ENCODE results near the gene DPH1.
A peak's percentile ranks its signal among the peaks of the same experiment; 100 is the strongest.
"Not testable (repeated sequence)": the region's sequence is repeated elsewhere in the genome, so short reads cannot be mapped to it uniquely, and the experiment has no call there.

DPH1 gene

DNA sequence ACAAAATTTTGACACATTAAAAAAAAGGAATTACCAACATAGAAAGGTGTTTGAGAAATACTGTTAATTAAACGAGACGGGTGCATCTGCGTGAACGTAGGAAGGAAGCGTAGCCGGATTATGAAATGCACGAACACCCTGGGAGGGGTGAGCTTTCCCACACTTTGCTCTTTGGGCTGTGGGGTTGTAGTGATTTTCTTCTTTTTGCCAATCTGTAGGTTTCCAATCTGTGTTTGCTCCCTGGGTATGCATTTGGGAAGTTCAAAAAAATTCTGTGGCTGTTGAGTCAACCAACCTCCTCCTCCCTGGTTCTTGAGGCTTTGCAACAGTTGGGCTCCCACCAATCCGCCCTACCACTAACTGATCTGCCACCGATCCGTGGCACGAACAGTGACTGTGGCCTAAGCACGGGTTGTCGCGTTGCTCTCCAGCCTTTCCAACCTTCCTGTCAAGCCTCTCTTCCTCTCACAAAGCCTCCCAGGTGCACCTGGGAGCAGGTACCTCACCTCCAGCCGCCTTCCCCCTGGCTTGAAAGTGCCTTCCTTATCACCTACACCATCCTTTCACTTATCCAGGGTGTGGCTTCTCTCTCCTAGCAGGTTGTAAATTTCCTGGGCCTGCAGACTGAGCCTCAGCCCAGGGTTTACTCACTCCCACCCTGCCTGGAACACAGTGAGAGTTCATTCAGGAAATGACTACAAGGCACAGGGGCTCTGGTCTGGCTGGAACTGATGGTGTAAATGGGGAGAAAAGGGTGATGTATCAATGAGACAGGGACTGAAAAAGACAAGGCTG, 21.4 kb upstream of the DPH1 start:
- no peak for DNase-seq

DNA sequence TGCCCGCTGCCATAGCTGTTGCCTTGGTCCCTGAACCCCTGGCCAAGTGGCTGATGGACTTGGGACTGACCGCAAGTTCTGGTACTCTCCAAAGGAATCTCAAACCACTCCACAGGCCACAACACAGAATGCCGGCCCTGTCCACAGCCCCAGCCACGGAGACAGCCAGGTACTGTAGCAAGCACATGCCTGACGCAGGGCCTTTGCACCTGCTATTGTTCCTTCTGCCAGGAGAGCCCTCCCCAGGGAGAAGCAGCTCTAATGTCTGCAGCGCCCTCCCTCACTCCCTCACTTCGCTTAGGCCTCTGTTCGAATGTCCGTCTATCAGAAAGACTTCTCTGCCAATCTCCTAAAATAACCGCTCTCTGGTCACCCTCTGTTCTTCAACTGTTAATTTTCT, 20.2 kb upstream of the DPH1 start:
- no peak for DNase-seq

DNA sequence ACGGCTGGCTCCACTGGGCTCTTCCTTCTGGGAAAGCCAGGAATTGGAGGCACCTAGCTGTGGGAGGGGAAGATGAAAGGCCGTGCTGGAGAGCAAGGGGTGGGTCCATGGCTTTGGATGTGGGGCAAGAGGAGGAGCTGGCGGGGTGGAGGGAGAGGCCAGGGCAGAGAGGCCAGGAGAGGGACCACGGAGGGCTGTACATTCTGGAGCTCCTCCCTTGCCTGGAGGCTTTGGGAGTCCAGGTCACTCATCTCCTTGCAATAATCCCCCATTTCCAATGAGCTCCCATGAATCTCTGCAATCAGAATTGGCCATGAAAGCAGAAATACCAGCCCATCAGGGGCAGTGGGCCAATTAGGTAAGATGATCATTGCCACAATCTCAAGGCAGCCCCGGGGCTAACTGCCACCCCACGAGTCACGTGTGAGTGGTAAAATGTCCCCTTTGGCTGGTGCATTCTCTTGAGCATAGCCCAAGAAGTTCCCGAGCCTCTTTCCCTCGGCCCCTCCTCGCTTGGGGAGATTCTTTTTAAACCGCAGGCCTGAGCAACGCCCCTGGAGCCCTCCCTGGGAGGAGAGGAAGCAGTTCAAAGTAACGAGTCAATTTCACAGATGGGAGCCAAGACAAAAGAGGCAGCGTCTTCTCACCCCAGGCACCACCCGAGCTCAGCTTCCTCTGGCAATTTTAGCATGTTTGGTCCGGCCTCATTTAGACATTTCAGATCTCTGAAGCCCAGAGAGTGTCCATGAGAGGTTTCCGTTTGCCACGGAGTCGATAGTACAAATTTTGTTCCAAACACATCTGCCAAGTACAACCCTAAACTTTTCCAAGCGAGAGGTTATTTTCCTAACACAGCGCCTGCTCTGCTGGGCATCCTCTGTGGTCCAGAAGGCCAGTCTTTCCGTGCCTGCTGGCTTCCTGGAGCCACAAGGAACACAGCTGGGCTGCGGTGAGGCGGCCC, 18.3 kb upstream of the DPH1 start:
- DNase-seq, result no peak

DNA sequence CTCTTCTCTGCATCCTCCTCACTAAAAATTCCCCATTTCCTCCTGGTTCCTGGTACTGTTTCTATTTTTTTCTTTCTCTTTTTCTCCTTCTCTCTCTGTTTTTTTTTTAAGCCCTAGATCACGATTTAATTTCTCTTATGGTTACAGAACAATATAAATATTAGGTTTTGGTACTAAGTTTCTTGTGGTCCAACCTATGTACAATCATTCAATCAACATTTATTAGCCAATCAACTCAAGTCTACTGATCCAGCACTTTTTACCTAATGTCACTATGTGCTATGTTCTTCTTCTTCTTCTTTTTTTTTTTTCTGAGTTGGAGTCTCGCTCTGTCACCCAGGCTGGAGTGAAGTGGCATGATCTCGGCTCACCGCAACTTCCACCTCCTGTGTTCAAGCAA, 17.5 kb upstream of the DPH1 start:
- no peak for DNase-seq

DNA sequence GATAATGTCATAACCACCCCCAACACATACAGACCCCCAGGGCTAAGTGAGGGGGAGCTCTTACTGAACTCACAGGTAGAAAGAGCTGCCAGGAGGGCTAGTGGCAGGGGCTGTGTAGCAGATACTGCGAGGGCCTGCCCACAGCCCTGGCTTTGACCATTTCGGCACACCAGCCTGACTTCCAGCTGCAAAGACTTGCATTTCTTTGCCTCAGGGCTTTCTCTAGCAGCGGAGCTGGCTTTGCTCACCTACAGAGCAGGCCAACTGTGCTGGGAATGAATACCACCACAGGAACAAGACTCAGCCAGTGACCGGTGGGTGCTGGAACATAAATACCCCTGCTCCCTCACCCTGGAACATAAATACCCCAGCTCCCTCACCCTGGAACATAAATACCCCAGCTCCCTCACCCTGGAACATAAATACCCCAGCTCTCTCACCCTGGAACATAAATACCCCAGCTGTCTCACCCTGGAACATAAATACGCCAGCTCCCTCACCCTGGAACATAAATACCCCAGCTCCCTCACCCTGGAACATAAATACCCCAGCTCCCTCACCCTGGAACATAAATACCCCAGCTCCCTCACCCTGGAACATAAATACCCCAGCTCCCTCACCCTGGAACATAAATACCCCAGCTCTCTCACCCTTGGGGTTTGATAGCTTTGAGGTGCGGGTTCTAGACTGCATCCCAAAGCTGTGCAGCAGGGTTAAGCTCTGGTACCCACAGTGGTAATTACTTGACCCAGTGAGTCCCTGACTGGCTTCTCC, 16.5 kb upstream of the DPH1 start:
- DNase-seq, result not testable (repeated sequence)

DNA sequence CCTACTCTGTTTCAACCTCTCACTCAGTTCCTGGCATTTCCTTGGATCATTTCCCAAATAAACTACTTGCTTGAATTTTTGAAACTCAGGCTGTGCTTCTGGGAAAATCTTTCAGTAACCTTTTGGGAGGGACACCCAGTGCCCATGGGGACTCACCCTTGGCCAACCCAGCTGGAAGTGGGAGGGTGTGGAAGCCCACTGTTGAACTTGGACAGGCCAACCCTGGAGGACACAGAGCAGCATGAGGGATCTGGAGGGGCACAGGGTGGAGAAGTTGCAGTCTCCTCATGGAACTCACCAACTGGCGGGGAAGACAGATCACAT, 16.0 kb upstream of the DPH1 start:
- DNase-seq, result no peak

DNA sequence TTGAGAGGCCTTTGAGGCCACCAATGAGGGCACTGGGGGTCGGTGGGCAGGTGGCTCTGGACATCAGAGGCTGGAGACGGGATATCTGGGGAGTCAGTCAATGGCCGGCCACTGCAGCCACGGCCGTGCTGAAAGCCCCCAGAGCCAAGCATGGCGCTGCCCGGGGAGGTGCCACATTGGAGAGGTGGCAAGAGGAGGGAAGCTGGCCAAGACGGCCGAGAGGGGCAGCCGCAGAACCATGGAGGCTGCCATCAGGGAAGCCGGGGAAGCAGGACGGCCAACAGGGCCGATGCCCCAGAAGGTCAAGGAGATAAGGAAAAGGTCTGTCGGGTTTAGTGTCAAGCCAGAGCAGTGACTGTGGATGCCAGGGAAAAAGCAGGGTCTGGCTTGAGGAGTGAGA, 14.6 kb upstream of the DPH1 start:
- no peak for DNase-seq

DNA sequence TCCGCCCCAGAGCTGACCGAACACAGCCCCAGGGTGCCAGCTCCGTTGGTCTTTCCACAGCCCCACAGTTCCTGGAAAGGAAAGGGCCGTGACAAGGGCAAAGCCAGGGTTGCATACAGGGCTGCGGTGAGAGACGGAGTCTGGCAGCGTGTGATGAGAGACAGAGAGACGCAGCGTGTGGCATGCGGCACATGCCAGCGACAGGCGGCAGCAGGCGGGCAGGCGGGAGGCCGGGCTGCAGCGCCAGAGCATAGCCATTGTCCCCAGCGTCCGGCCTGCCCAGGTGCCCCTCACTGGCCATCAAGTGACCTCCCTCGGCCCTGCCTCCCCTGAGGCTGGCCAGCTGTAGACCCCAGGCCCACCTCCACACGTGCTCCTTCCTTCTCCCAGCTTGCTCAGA, 13.5 kb upstream of the DPH1 start:
- DNase-seq, result no peak

DNA sequence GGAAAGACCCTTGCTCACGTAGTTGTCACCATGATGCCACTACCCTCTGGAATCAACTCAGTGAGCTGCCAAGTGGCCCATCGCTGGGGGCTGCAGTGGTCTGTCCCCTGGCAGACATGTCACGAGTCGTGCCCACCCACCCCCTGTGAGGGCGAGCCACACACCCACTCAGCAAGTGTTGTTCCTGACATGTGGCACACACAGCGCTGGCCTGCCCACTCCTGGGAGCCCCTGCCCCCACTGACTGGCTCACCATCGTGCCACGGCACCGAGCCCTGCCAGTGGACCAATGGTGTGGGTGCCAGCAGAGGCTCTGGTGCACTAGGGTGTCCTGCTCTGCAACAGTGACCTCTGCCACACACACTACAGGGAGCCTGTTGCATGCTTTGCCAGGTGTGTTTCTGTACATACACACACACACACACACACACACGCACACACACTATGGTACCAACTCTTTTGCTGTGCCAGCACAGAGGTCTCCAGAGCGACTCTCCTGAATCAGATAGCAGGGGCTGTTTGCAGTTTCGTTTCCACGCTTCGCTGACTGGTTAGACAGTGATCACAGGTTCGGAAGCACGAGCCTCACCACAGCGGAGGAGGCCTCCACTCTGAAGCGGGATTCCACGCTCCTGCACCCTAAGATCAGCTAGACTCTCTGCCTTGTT, 12.5 kb upstream of the DPH1 start:
- DNase-seq, result no peak

DNA sequence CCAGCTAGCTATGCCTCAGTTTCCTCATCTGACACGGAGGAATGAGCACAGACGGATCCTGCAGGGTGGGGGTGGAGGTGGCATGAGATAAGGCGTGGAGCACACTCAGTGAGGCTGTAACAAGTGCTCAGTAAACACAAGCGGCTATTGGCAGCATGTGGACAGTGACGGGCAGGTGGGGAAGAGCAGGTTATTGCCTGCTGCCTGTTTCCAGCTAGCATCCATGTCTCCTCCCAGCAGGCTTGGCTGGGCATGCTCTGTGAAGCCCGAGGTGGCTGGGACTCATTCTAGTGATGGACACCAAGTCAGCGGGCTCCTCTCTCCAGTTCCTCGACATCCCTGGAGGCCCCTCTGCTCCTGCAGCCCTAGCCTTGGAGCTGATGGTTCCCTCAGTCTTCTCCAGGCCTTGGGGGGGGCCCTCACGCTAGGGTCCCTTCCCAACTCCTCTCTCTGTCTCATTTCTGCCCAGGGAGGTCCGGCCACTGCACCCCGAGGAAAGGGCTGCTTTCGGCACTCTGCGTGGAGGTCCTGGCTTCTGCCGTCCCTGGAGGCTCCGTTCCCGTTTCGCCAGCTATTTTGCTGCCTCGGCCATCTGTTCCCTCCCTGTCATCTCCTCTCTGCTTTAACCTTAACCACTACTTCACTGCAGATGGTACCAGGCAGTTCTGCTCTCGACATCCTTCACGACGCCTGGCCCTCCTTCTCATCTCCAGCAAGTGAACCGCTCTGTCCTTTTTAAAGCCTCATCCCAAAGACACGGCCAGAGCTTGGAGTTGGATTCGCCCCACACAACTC, 11.0 kb upstream of the DPH1 start:
- no peak for DNase-seq

DNA sequence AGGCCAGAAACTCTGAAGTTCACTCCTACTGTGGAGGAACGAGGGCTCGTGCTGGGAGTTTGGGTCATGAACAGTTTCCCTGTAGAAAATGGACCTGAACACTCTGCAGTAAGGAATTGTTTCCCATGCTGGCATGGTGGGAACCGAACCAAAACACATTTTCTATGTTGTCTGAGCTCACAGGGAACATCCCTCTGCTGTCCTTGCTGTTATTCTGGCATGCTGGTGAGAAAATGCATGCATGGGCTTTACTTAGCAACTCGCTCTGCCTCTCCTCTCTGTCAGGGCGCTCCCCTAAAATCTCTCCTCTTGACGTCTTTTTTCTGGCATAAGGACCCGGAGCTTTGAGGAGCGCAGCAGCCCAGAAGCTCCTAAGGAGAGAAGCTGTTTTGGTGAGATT, 10.2 kb upstream of the DPH1 start:
- no peak for DNase-seq

DNA sequence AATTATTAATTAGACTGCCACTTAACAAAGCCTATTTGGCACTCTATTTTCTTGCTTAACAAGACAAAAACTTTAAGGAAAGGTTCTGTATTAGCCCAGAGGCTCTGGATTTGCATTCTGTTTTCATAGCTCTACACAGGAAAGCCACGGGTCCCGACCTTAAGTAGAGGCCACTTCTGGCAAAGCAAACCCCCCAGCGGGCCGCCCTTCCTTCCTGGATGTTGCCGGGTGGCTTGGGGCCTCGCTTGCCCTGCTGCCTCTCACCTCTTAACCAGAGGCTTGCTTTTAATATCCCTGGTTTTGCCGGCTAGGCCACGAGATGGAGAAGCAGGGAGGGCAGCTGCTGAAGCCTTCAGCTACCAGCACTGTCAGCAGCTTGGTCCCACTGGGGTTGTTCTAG, 9.2 kb upstream of the DPH1 start:
- DNase-seq, result no peak

DNA sequence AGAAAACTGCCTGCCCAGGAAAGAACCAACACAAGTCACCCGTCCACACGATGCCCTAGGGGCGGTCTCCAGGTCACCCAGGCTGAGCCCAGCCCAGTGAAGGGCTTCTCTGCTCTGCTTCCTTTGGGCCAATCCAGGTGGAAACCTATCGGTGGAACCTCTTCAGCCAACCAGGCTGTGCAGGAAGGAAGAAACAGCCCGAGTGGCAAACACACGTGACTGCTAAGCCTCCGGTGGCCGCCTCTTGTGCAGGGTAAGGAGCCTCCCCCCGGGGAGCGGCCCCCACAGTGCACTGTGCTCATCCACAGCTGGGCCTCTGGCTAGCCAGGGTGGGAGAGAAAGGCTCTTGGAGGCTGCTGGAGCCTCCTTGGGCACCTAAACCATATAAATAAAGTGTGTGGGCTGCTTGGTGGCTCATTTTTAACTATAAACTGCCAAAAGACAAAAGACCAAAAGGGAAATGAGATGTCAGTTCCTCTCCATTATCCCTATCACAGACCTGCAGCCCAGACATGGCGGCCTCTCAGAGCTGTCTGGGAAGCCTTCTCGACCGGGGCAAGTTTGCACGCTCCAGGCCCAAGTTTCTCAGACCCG, 7.2 kb upstream of the DPH1 start:
- no peak for DNase-seq

DNA sequence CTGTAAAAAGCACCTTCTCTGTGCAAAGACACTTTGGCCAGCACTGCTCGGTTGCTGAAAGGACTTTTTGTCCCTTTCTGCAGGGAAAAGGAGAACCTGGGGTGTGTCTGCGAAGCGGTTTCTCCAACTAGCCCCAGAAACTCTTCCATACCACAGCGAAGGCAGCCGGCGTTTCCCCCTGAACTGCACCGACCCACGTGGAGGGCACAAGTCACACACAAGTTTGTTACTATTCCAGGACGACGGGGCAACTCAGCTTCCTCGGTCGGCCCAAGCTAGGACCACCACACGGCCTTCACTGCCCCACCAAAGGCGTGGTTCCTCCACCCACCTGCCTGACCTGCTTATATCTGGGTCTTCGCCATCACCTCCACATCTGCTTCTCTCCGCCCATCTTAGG, 6.7 kb upstream of the DPH1 start:
- no peak for DNase-seq

DNA sequence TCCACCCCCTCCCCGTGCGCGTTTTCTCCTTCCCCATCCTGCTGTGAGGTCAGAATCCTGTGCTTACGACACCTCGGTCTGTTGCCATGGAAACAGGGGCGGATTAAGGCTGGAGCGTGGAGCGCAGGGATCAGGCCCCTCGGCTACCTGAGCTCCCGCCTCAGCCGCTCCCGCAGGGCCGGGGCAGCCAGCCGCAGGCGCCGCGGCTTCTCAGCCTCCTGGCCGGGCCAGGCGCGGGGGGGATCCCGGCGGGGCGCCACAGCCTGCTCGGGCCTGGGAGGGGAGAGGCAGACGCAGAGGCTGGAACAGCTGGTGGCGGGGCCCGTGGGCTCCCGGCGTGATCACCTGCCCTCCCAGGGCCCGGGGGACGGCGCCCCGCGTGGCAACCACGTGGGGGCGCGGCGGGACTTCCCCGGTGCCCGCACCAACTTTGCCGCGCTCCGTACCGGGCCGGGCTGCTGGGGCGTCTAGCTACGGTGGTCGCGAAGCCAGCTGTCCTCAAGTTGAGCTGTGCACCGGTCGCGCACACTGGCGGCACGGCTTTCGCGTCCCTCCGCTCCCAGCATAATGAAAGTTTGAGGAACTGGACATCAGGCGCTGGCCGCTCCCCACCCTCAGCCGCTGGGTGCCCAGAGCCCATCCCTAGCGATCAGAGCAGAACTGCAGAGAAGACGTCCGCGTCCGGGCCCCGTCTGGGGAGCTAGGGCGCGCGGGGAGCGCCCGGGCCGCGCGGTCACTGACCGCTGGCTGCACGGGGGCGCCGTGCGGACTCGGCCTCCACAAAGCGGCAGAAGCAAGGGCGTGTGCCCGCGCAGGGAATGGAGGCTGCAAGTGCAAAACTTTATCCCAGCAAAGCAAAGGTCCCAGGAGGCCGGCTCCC, 6.0 kb upstream of the DPH1 start:
- no peak for DNase-seq

DNA sequence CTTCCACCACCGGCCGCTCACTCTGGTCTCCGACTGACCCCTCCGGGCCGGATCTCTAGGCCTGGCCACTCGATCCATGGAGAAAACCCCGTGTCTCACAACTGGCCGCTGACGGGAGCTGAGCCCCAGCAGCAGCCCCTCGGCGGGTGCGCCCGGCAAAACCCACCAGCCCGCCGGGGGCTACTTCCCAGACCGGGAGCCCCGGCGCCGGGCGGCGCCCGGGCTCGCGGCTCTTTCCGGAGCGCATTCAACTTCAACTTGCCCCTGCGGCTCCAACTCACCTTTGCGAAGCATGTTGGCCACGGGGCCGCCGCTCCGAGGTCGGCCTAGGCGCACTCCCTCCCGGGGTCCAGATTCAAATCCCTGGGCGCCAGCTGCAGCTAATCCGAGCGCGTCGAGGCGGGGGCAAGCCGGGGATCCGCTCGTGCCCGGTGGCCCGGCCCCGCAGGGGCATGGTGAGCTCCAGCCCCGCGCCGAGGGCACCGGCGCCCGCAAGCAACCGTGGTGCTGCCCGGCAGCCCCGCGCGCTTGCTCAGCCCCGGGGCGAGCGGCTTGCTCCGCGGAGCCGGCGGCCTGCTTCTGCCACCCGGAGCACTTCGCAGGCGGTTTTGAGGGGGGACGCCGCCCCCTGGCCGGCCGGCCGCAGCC, 5.3 kb upstream of the DPH1 start:
- no peak for DNase-seq

DNA sequence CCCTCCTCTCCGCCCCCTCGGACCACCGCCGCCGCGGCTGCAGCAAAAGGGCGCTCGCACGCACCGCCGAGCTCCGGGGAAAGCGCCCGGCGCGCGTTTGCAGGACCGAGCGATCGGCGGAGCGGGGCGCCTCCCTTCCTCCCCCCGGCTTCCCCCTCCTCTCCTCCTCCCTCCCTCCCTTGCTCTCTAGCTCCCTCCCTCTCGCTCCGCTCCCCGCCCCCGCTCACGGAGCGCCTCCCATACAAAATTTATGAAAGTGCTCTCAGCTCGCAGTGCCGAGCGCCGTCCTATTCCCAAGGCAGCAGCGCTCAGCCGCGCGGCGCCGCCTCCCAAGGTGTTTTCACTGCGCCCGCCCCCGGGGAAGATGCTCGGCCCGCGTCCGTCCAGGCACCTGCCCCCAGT, 4.7 kb upstream of the DPH1 start, which contains the start of gene RTN4RL1:
Gene RTN4RL1, minus strand, starts transcription at position 115 of the 402 bp plus-strand sequence. CDS start 469 bp downstream, outside the sequence.
- peak; percentile 25 for DNase-seq

DNA sequence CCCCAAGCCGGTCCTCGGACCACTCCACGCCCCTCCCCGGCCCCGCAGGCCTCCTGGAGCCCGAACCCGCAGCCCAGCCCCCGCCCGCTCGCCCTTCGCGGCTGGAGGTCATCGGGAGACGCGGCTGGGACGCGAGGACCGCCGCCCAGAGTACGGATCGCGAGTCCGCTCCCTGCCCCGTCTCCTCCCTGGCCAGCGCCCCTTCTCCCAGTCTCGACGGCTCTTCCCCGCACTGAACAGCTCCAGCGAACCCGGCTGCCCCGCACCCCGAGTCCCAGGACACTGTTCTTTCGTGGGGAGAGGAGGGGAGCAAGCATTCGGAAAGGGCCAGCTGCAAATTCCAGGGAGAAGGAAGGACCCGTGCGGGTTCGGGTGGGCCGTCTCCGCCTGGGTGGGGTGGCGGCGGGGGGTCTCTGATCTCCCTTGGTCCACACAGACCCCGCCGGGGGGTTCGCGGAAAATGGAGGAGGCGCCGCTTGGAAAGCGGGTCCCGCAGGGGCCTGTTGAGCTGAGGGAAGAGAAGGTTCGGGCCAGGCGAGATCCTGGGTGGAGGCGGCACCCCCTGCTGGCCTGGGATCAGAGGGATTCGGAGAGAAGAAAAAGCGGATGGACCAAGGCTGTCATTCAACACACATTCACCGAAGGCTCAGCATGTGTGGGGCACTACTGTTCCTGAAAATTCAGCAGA, 4.2 kb upstream of the DPH1 start:
- no peak for DNase-seq

DNA sequence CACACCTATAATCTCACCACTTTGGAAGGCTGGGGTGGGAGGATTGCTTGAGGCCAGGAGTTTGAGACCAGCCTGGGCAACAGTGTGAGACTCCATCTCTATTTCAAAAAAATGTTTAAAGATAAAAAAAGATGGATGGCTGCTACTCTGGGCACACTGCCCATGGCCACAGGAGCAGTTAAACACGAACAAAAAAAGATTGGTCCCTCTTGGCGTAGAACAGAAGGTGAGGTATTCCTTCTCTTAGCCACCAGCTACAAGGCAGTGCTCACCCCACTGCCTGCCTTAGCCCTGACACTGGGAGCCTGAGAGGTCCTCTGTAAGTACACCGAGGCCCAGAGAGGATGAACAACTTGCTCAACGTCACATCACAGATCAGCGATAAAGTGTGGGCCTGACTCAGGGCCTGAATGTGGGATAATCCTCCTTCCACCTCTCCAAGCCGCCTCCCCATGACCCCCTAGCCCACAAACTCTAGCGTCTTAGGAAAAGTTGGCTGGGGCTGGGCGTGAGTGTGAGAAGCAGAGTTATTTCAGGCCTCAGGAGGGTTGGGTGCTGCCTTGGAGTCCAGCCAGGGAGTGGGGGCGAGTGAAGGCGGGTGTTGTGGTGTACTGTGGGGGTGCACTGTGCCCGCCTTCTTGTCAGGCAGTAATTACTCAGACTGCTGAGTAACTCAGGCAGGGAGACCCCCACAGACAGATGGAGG, 2.3 kb upstream of the DPH1 start:
- DNase-seq, result no peak

Data from NCI-H1436 treated with DMSO at 0.1 percent for 48 hours (cell line).